Activated CD8-positive, alpha-beta memory T cell treated with anti-CD3 and anti-CD28 coated beads for 48 hours (primary cell): ENCODE measurements around the gene YAE1.

Experiments
- DNase-seq, 3 experiments: peaks; one replicate each; pipeline ENCODE4 v3.0.0-alpha.2; 2020; ENCODE audit warnings: low read depth in 2 of 3, low spot score in 2 of 3

YAE1 gene

GRCh38 chr7:39606941-39607340 lies 40.7 kb downstream of the YAE1 start:
- no peak for DNase-seq

GRCh38 chr7:39607865-39608264 lies 41.7 kb downstream of the YAE1 start:
- DNase-seq = no peak

GRCh38 chr7:39608278-39608677 lies 42.1 kb downstream of the YAE1 start:
- DNase-seq = no peak

- DNase-seq = no peak
Measured at GRCh38 chr7:39609113-39609934, 43.1 kb downstream of the YAE1 start.

- DNase-seq = no peak
Measured at GRCh38 chr7:39609935-39610263, 43.7 kb downstream of the YAE1 start.

GRCh38 chr7:39613577-39613976 lies 47.4 kb downstream of the YAE1 start:
- DNase-seq = no peak

- no peak for DNase-seq
Measured at GRCh38 chr7:39614299-39614698, 48.1 kb downstream of the YAE1 start.

- DNase-seq = no peak
Measured at GRCh38 chr7:39615350-39615975, 49.3 kb downstream of the YAE1 start.

GRCh38 chr7:39616138-39616537 lies 49.9 kb downstream of the YAE1 start:
- DNase-seq = no peak

GRCh38 chr7:39617005-39617404 lies 50.8 kb downstream of the YAE1 start:
- DNase-seq = no peak

- no peak for DNase-seq
Measured at GRCh38 chr7:39618868-39619267, 52.7 kb downstream of the YAE1 start.

- no peak for DNase-seq
Measured at GRCh38 chr7:39620486-39620885, 54.3 kb downstream of the YAE1 start.

- no peak for DNase-seq
Measured at GRCh38 chr7:39621261-39621660, 55.1 kb downstream of the YAE1 start.

- DNase-seq = no peak
Measured at GRCh38 chr7:39621784-39622411, 55.7 kb downstream of the YAE1 start.
